ENCODE measurements around the gene AQP2.

GRCh38 chr12:49901026-49901425 lies 49.5 kb upstream of the AQP2 start:
- no peak for TF ChIP-seq GATA2 (IDR thresholded peaks at IDR 0.05; ENCODE audit: low read depth, low read length)
- no peak for TF ChIP-seq GATA3 (IDR thresholded peaks at IDR 0.05; ENCODE audit: low read depth, low read length)
